LNCAP (cell line): ENCODE measurements around the gene BICRA.

Source experiments
- CTCF ChIP-seq: fragments of 450-650 bp; IDR thresholded peaks from 2 replicates; pipeline ENCODE4 v1.5.1; 2017; ENCODE audit warnings: mild to moderate bottlenecking

The BICRA gene

DNA sequence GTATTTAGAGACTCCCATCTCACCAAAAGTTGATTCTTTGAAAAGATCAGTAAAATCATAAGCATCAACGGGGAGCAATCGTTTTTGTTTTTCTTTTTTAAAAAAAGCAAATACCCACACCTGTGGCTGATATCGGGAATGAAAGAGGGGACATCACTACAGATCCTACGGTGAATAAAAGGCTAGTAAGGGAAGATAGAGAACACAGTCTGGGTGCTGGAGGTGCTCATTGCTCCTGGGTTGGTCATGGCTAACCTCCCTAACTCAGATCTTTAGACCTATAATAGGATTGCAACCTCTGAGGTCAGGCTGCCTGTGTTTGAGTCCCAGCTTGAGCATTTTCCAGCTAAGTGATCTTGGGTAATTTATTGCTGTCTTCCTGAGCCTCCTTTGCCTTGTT, 105.4 kb downstream of the BICRA start:
- no peak for TF ChIP-seq CTCF

GRCh38 chr19:47716270-47716937, 107.5 kb downstream of the BICRA start:
- TF ChIP-seq CTCF = no peak

GRCh38 chr19:47719047-47719859, 110.3 kb downstream of the BICRA start:
- TF ChIP-seq CTCF = no peak

- no peak for TF ChIP-seq CTCF
Observed at GRCh38 chr19:47720669-47721422, 111.9 kb downstream of the BICRA start.

DNA sequence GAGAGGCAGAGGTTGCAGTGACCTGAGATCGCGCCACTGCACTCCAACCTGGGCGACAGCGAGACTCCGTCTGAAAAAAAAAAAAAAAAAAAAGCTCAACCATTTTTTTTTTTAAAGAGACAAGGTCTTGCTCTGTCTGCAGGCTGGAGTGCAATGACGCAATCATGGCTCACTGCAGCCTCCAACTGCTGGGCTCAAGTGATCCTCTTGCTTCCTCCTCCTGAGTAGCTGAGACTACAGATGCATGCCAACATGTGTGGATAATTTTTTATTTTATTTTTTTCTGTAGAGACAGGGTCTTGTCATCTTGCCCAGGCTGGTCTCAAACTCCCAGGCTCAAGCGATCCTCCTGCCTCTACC, 114.6 kb downstream of the BICRA start:
- no peak for TF ChIP-seq CTCF

DNA sequence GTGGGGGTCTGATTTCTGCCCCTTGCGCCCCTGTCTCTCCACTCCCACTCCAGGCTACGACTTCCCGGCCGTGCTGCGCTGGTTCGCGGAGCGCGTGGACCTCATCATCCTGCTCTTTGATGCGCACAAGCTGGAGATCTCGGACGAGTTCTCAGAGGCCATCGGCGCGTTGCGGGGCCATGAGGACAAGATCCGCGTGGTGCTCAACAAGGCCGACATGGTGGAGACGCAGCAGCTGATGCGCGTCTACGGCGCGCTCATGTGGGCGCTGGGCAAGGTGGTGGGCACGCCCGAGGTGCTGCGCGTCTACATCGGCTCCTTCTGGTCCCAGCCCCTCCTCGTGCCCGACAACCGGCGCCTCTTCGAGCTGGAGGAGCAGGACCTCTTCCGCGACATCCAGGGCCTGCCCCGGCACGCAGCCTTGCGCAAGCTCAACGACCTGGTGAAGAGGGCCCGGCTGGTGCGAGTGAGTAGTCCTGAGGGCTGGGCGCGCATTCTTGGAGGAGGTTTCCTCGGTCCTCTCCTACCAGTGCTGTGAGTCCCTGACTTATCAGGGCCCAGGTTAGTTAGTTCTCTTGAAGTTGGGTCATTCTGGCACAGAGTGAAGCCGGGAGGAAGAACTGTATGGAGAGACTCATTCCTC, 116.9 kb downstream of the BICRA start:
- TF ChIP-seq CTCF = no peak

DNA sequence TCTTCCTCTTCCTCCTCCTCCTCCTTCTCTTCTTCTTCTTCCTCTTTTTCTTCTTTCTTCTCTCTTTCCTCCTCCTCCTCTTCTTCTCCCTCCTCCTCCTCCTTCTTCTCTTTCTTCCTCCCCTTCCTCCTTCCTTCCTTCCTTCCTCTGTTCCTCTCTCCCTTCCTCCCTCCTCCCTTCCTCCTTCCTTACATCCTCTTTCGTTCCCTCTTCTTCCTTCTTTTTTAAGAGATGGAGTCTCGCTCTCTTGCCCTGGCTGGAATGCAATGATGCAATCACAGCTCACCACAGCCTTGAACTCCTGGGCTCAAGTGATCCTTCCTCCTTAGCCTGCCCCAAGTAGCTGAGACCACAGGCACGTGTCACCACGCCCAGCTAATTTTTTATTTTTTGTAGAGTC, 117.5 kb downstream of the BICRA start:
- TF ChIP-seq CTCF = no peak
